ENCODE results near the gene CCDC33.

DNA sequence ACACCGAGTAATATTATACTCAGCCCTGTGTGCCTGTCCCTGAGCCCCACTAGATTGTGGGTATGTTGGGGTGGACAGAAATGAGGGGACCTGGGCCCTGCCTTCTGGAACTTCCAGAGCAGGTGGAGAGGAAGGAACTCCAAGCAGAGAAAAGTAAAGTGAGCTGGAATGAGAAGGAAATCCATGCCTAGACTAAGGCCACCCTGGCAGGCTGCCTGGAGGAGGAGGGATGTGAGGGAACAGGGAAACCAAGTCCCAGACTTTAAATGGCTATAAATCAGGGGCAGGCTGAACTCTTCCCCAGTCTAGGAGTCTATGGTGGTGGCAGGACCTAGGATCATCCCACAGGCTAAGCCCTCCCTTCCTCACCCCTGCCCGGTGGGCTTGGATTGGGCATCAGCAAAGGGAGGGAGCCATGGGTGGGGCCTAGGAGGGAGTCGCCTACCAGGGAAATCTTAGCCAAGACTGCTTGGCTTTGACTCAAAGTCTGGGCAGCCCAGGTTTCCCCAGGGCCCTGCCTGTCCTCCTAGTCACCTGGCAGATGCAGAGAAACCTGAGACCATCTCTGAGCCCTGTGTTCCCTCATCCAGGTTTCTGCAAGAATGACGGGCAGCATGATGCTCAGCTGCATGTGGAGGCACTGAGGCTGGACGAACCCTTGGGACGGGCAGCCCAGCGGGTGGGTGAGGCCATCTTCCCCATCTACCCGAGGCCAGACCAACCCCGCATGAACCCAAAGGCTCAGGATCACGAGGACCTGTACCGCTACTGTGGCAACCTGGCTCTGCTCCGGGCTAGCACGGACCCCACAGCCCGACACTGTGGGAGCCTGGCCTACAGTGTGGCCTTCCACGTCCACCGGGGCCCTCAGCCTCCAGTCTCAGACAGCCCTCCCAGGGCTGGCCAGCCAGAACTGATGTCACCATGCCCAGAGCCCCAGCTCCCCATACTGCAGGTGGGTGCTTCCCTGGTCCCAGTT, 17.9 kb upstream of the CCDC33 start:
- TF ChIP-seq, protein P1, sequence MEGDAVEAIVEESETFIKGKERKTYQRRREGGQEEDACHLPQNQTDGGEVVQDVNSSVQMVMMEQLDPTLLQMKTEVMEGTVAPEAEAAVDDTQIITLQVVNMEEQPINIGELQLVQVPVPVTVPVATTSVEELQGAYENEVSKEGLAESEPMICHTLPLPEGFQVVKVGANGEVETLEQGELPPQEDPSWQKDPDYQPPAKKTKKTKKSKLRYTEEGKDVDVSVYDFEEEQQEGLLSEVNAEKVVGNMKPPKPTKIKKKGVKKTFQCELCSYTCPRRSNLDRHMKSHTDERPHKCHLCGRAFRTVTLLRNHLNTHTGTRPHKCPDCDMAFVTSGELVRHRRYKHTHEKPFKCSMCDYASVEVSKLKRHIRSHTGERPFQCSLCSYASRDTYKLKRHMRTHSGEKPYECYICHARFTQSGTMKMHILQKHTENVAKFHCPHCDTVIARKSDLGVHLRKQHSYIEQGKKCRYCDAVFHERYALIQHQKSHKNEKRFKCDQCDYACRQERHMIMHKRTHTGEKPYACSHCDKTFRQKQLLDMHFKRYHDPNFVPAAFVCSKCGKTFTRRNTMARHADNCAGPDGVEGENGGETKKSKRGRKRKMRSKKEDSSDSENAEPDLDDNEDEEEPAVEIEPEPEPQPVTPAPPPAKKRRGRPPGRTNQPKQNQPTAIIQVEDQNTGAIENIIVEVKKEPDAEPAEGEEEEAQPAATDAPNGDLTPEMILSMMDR (IDR thresholded peaks at IDR 0.05 in 8 of 11, conservative IDR thresholded peaks at IDR 0.05 in 3 of 11): no peak
- TF ChIP-seq POLR2A (IDR thresholded peaks at IDR 0.05) (no peak), POLR2AphosphoS5 (IDR thresholded peaks at IDR 0.05) (no peak)

Measured in spleen (tissue), 7 donors.